Measurements from ENCODE around the gene KIF23. TPM values are rescaled to one million over a fixed set of nuclear protein-coding genes. Genes with fewer than 3 reads are reported as not detected.

KIF23 gene
- total RNA-seq, 1 experiment from 2014 or later: 87.8 TPM

- TF ChIP-seq ARID4B (CRISPR knock-in tag; IDR thresholded peaks at IDR 0.05; ENCODE audit: borderline replicate concordance) (no peak), ELF4 (CRISPR knock-in tag; IDR thresholded peaks at IDR 0.05; ENCODE audit: low read depth) (no peak), ZNF281 (CRISPR knock-in tag; IDR thresholded peaks at IDR 0.05) (no peak), NR2C2 (CRISPR knock-in tag; IDR thresholded peaks at IDR 0.05) (no peak), JAZF1 (CRISPR knock-in tag; IDR thresholded peaks at IDR 0.05) (no peak), NR3C1 (CRISPR knock-in tag; conservative IDR thresholded peaks at IDR 0.05; ENCODE audit: low read depth) (no peak), CBFB (CRISPR knock-in tag; IDR thresholded peaks at IDR 0.05; ENCODE audit: low read depth) (no peak), SMAD4 (CRISPR knock-in tag; IDR thresholded peaks at IDR 0.05) (no peak), STAT6 (CRISPR knock-in tag; conservative IDR thresholded peaks at IDR 0.05; ENCODE audit: low read depth) (no peak)
These were observed 1.9 kb upstream of the KIF23 start (continued) for GRCh38 chr15:69412274-69412673.

- Mint-ChIP-seq H3K27ac (no peak overlapping the region), H3K4me1 (peaks cover 17% of the 10 kb centered on the region), H3K4me3 (no peak overlapping the region), H3K9me3 (no peaks in the 10 kb centered on the region), H3K27me3 (ENCODE audit: low read depth) (no peaks in the 10 kb centered on the region; the same call in 1 of the 2 replicates), H3K36me3 (peaks cover 6% of the 10 kb centered on the region)
- CTCF ChIA-PET: interaction anchor here (1.1 to 1.9 kb wide), 3 partner anchors 18 to 381 kb away, joined by 3 to 5 read pairs (median 5); no protein-coding TSS in a partner anchor
- no peak for DNase-seq (ENCODE audit: low spot score)
- no peak for ATAC-seq
- POLR2A ChIA-PET: no interaction called here
- TF ChIP-seq E2F1 (CRISPR knock-in tag; IDR thresholded peaks at IDR 0.05) (no peak), ZNF423 (CRISPR knock-in tag; IDR thresholded peaks at IDR 0.05) (no peak), ZNF121 (CRISPR knock-in tag; IDR thresholded peaks at IDR 0.05) (no peak), GRHL2 (CRISPR knock-in tag; IDR thresholded peaks at IDR 0.05; ENCODE audit: insufficient replicate concordance, severe bottlenecking) (no peak), FOXJ3 (CRISPR knock-in tag; IDR thresholded peaks at IDR 0.05; ENCODE audit: borderline replicate concordance) (no peak), SMAD3 (CRISPR knock-in tag; IDR thresholded peaks at IDR 0.05; ENCODE audit: borderline replicate concordance) (no peak), ATF3 (CRISPR knock-in tag; conservative IDR thresholded peaks at IDR 0.05) (no peak), CREM (CRISPR knock-in tag; IDR thresholded peaks at IDR 0.05) (no peak), PRRX2 (CRISPR knock-in tag; IDR thresholded peaks at IDR 0.05) (no peak), USF1 (CRISPR knock-in tag; IDR thresholded peaks at IDR 0.05) (no peak), FOXK1 (CRISPR knock-in tag; IDR thresholded peaks at IDR 0.05) (no peak), PRDM15 (CRISPR knock-in tag; IDR thresholded peaks at IDR 0.05) (no peak)
These were observed 1.4 kb upstream of the KIF23 start for GRCh38 chr15:69412701-69413100.
